GM19099 (cell line): ENCODE measurements around the gene PTCD2.
A peak's percentile ranks its signal among the peaks of the same experiment; 100 is the strongest.

Experiments
- POLR2A ChIP-seq: IDR thresholded peaks from 3 replicates; pipeline ENCODE4 v1.6.1; 2011; ENCODE audit warnings: low read depth; ENCODE audit not compliant: insufficient read length; ENCODE audit errors: extremely low read depth

Gene PTCD2

DNA sequence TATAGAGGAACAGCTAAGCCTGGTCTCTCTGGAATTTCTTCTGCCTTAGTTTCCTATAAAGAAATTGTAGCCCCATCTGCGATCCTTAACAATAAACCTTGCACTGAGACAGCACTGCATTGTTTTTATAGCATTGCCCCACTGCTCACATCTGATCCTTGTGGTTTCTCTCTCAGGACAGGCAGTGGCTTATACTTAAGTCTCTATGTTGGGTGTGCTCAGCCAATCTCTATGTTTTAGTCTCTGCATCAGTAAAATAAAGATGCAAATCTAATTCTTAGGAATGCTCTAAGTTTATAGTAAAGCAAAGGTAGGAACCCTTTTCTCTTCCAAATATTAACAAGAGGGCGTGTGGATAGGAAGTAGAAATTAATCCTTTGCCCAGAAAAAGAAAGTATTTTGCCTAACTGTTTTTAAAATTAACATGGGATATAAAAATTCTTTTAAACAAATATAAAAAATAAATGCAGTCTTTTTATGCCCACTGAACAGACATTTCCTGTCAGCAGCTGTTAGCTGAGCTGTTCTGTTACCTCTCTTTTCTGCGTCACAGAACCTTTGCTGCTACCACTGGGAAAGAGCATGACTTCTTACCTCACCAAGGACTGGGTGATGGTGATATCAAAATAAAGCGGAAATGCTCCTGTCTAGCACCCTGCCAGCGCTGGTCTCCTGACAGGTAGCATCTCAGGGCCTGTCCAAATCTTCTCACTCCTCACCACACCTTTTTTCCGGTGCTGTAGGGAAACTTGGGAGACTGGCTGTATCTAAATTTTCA, 29.6 kb upstream of the PTCD2 start:
- no peak for TF ChIP-seq POLR2A

DNA sequence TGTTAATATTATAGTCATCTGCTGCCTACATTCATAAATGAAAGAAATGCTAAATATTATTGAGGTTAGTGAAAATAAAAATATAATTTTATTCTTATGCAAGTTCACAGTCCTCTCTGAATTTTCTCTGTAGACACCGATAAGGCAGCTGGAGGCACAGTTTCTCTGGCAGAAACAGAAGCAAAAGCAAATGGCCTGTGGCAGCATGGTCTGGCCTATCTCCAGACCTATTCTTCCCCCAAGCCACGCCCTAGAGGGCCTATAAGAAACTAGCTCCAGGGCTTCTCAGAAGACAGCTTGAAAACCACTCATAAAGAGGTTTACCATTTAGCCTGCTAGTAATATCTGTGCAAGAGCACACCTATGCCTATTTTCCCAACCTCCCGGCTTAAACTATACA, 28.6 kb upstream of the PTCD2 start:
- TF ChIP-seq POLR2A = no peak

DNA sequence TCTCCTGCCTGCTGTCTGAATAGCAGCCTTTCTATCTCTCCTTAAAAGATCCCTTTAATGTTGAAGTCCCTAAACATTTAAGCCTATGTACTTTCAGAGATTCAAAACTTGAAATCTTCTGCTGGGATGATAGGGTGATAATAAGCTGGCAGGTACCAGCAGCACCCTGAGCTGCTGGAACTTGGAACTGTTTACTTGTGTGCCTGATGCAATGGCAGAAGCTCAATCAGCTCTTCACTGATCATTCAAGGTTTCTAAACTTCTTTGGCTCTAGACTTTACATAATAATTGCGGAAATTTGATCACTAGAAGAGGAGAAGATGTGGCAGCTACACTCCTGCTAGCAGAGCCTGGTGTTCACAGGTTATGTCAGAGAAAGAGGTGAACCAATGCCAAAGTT, 27.8 kb upstream of the PTCD2 start:
- no peak for TF ChIP-seq POLR2A

DNA sequence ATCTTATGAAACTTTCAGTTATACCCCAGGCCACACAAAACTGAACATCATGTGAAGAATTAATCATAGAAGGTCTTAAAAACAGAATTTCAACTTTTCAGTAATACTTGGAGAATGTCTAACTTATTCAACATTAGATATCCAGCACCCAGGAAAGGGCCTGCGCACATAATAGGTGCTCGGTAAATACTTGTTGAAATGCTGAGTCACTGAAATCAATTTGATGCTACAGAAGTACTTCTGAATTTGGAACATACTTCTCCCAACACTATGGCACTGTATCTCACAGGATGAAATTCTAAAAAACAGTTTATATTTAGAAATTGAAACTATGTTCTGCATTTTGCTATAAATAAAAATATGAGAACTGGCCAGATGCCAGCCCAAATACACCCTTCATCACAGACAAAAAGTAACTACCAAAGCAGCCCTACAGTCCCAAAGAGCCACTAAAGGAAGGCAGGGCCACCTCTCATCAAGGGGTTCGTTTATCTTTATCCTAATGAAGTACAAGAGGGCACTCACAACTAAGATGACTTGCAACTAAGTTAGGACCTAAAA, 26.6 kb upstream of the PTCD2 start:
- no peak for TF ChIP-seq POLR2A

DNA sequence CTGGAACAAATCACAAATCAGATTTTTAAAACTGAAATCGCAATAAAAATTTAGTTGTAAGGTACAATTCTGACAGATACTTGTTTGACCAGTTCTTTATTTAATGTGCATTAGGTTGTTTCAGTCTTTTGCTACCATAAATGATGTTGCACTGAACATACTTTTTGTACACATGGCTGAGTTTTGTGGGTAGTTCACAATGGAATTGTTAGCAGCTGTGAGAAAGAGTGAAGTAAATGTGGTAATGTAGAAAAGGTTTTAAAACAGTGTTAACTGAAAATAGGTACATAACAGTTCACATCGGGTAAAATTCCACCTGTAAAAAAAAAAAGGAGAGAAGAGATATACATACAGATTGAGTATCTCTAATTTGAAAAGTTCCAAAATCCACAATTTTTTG, 25.7 kb upstream of the PTCD2 start:
- TF ChIP-seq POLR2A = no peak

DNA sequence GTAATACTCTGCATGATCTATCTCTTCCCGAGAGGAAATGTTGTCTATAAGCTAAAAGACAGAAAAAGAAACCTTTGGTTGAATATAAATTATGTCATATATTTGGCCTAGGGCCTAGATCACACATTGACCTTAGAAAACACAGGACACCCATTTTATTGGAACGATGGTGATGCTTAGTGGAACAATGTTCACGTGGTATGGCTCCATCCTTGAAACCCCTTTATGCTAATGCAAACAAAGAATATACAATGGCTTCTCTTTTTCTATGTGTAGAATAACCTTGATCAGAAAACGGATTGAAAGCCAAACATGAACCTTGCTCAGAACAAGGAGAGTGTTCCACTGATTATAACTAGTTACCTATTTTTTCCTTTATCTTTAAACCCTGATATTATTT, 24.6 kb upstream of the PTCD2 start:
- no peak for TF ChIP-seq POLR2A

DNA sequence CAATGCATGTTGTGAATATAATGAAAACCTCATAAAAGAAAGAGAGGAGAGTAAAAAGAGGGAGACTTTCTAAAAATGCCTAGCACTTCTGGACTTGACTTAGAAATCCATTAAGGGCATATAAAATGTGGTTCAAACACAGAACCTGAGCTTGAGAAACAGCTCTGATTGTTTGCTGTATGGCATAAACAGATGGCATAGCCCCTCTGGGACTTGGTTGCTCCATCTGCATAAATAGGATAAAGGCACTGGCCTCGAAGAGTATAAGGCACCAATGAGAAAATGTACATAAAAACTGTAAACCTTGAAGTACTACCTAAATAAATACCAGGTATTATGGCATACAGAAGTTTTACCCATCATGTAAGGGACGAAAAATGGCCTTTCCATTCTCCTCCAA, 23.9 kb upstream of the PTCD2 start:
- no peak for TF ChIP-seq POLR2A

DNA sequence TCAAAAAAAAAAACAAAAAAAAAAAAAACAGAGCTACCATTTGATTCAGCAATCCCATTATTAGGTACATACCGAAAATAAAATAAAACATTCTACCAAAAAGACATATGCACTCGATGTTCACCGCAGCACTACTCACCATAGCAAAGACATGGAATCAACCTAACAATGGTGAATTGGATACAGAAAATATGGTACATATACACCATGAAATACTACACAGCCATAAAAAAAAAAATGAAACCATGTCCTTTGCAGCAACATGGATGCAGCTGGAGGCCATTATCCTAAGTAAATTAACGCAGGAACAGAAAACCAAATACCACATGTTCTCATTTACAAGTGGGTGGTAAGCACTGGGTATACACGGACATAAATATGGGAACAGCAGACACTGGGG, 21.5 kb upstream of the PTCD2 start:
- TF ChIP-seq POLR2A = no peak

DNA sequence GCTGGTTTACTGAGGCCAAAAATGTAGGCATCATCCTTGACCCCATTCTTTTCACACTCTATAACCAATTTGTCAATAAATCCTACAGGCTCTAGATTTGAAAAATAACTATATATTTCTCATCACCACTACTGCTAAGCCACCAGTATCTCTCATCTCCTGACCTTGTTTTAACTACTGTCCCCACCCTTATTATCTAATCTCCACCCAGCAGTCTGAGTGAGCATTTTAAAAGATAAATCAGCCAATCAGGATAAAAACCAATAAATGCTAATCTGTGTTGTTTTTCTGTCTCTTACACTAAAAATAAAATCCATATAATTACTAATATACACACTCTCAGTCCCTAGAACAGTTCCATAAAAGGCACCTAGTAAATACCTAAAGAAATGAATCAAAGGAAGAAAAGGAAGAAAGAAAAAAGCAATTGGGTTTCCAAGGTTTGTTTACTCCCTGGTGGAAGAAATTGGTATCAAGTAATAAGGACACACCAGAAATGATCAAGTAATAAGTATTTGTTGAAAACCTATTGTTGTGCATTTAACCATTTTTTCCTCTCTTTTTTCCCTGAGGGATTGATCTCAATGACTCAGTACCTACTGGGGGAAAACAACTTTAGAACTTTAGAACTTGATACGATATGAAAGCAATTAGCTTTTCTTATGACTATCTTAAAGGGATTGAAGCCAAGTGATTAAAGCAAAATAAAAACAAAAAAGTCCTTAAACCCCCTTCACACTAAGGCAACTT, 19.4 kb upstream of the PTCD2 start:
- TF ChIP-seq POLR2A = no peak

DNA sequence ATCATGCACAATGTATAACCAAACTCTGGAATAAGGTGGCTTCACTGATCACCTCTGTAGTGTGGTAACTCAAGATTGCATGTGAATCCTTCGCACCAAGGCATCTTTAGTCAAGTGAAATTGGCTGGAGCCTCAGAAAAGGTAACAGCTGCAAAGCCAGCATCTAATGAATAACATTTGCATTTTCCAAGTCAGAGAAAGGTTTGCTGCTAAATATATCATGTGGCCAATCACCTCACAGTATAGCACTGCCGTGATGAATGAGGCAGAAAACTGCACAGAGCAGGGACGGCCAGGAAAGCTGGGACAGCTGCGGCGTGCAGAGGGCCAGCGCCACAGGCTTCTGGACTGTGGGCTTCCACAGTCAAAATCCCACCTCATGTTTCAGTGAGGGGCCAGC, 18.6 kb upstream of the PTCD2 start:
- peak; percentile 58 for TF ChIP-seq POLR2A

DNA sequence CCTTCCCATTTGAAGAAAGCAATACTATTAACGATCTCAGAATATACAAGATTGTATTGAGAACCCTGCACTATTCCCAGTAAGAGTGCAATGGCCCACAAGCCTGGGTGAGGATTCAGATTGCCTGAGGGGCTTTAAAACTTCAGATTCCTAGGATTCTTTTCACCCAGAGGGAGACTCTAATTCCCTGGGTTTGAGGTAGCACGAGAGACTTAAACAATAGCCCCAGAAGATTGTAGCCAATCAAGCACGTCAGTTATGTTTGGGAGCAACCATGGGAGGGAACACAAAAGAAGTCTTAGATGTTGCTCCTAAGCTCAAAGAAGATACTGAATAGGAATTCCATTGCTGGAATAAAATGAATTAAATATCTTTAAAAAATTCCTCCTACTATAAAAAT, 18.0 kb upstream of the PTCD2 start:
- TF ChIP-seq POLR2A = no peak

DNA sequence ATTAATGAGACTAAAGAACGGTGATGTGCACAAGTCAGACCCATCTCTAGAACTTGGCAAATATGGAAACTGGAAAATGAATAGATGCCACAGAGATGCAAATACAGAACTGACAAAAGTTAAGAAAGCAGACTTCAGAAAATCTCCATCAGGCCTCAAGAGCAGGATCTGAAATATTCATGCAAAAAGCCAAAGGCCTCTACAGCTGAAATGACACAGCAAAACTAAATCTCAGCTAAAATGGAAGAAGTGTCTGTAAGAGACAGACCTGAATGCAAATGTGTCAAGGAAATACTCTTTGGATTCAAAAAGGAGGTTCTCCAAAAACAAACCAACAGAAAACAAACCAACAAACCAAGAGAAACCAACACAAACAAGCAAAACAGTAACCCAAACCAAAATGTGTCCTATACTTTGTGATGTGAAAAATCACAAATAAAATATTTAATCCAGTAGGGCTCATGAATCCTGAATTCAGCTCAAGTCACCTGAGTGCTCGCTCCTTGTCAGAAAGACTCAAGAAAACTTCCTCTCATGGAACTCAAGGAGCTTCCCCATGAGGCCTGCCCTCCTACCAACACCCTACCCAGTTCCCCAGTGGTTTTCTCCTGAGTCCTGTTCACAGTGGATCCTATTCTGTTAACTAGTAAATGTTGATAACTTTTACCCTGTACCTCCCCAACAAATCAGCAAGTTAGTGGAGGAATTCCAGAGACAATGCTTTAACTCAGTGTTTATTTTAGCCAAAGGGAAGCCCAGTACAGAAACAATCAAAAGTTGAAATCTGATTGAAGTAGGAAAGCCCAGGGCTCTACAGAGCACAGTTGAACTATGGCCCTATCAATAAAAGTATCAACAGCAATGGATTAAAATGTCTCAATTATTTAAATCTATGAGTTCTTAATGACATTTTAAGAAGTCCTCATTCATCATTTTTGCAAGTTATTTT, 14.7 kb upstream of the PTCD2 start:
- TF ChIP-seq POLR2A = peak; percentile 31

DNA sequence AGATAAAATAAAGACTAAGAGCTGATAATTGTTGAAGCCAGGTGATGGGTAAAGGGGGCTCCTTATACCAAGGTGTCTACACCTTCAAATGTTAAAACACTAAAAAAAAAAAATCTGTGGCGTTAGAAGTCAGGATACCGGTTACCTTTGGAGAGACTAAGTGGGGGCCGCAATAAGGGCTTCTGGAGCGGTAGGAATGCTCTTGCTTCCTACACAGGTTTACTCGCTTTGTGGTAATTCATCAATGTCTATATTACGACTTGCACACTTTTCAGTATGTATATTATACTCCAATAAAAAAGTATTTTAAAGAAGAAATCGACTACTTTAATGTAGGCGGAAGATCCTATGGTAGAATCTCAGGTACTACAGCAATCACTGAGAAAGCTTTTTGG, 12.6 kb upstream of the PTCD2 start:
- no peak for TF ChIP-seq POLR2A

DNA sequence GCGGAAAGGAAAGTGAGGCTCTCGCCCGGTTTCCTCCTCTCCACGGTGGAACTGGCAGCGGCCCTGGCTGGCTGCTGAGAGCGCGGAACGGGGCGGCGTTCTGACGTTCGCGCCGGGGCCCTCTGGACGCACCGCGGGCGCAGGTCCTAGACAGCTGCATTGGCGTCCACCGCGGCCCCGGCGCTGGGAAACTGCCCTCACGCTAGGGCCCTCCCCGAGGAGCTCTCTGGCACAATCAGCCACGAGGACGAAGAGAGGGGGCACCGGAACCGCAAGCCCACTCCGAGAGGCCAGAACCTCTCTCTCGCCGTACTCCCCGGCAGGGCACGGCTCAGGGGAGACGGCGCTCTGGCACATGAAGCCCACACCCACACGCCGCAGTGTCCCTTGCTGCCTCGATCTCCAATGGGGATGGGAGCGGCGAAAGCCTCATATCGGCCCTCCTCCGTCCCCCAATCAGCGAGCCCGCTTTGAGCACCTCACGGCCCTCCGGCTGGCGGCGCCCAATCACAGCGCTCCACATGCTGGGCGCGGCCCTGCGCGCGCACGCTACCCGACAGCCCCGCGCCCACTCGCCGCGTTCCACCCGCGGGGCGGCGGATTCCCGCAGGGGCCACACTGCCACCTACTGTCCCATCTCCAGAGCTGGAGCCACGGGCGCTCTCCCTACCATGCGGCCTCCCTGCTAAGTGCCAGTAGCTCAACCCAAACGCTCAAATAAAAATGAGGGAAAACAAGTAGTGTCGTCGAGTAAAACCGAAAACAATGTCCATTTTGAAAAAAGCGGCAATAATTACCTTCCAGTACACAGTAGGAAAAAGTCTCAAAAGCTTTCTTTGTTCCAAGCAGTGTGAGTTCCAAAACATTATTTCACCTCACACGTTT, 12.0 kb upstream of the PTCD2 start:
- TF ChIP-seq POLR2A = peak; percentile 99
